Erythroblast (primary cell): Measurements from ENCODE around the gene LYPD3.

Experiments used
- GATA1 ChIP-seq: IDR thresholded peaks from 2 replicates; pipeline ENCODE4 v1.6.1; 2011; ENCODE audit warnings: low read depth, mild to moderate bottlenecking, control low read depth, low read length, moderate library complexity
- POLR2A ChIP-seq: IDR thresholded peaks from 2 replicates; pipeline ENCODE4 v1.6.1; 2011; ENCODE audit warnings: mild to moderate bottlenecking, low read length

- no peak for TF ChIP-seq POLR2A
- TF ChIP-seq GATA1 = no peak
Measured at GRCh38 chr19:43510713-43511112, 45.3 kb upstream of the LYPD3 start.
